Chondrocyte (in vitro differentiated cells): ENCODE results near the gene EYS. TPM values are rescaled to one million over a fixed set of nuclear protein-coding genes. Genes with fewer than 3 reads are reported as not detected.

ENCODE experiments used
- DNase-seq: peaks from one replicate; pipeline ENCODE4 v3.0.0; 2021; ENCODE audit warnings: mixed read lengths, low spot score
- H3K27ac Mint-ChIP-seq: one replicate; pipeline ENCODE4 v1.8.0; 2021; ENCODE audit warnings: mild to moderate bottlenecking, moderate library complexity, mixed read lengths; ENCODE audit not compliant: unreplicated experiment
- H3K27me3 Mint-ChIP-seq: 2 replicates; pipeline ENCODE4 v1.8.0; 2021; ENCODE audit warnings: low read depth, mixed read lengths
- H3K36me3 Mint-ChIP-seq: 2 replicates; pipeline ENCODE4 v1.8.0; 2021; ENCODE audit warnings: low read depth, mixed read lengths
- H3K4me1 Mint-ChIP-seq: 2 replicates; pipeline ENCODE4 v1.8.0; 2021; ENCODE audit warnings: low read depth, mild to moderate bottlenecking, mixed read lengths
- H3K4me3 Mint-ChIP-seq: one replicate; pipeline ENCODE4 v1.8.0; 2021; ENCODE audit warnings: mild to moderate bottlenecking, moderate library complexity, mixed read lengths; ENCODE audit not compliant: unreplicated experiment
- H3K9me3 Mint-ChIP-seq: 2 replicates; pipeline ENCODE4 v1.8.0; 2021; ENCODE audit warnings: low read depth, mixed read lengths
- CTCF ChIP-seq: fragments of 200-600 bp; sonication (generic); IDR thresholded peaks from 2 replicates; pipeline ENCODE4 v1.5.0; 2021; ENCODE audit warnings: antibody characterized with exemption, mild to moderate bottlenecking, moderate library complexity
- total RNA-seq: library from RNA; stranded (reverse); gene quantifications from 3 replicates; pipeline ENCODE4 v1.2.1, GENCODE V29; 2021

EYS gene
- total RNA-seq, 1 donor from 2014 or later, result not detected

DNA sequence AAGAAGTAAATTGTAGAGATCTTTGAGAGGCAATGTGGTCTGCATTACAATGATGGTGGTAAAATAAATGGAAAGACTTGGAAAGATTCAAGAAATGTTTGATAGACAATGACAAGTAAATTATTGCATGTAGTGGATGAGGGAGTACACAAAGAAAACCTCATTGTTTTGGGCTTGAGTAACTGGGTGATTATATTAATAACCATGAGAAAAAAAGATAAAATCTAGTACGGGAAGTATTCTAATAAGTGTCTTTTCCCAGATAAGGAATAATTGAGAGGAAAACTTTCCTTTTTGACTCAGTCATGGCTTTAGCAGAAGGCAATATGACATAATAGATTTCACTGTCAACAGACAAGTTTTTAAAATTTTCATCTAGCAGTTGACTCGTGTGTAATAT is 993.0 kb downstream of the EYS start:
- TF ChIP-seq CTCF, result no peak
- H3K4me1 Mint-ChIP-seq, result peaks cover 20% of the 10 kb centered on the region
- H3K27ac Mint-ChIP-seq, result no peak overlapping the region
- no peaks in the 10 kb centered on the region for H3K36me3 Mint-ChIP-seq
- DNase-seq, result no peak
- no peaks in the 10 kb centered on the region for H3K27me3 Mint-ChIP-seq
- H3K4me3 Mint-ChIP-seq, result no peak overlapping the region
- no peaks in the 10 kb centered on the region for H3K9me3 Mint-ChIP-seq

DNA sequence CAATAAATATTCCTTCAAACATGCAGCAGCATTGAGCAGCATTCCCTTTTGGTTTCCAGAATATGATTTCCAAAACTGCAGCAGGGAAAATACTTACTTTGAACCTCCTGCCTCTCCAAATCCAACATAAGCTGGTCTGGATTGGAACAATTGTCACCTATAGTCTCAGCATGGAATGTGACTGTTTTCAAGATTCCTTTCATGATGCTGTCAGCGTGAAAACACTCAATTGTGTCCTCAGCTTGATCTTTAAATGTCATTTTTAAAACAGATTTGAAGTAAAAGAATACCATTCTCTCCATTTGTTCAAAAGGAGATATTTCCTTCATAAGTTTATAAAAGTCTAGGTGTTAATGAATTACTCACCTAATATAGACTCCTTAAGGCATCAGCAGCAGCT is 993.9 kb downstream of the EYS start:
- H3K9me3 Mint-ChIP-seq, result no peaks in the 10 kb centered on the region

DNA sequence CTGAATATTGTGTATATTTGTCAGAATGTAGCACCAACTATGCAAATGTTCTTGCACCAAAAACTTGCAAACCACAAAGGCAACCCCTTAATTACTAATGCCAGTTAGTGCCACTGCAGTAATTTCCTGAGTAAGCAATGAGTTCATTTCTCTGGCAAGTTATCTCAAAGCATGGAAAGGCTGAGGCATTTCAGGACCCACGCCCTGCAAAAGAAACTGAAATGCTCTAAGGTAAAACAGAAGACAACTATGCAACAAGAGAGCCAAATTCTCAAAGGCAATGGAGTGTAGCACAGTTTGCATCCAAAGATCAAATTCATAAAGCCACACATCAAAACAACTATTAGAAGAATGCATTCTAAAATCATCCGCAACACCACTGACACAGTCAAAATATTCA is 994.4 kb downstream of the EYS start:
- Mint-ChIP-seq H3K4me1 (peaks cover 20% of the 10 kb centered on the region), H3K27ac (no peak overlapping the region), H3K9me3 (no peaks in the 10 kb centered on the region), H3K4me3 (no peak overlapping the region), H3K36me3 (no peaks in the 10 kb centered on the region), H3K27me3 (no peaks in the 10 kb centered on the region)
- TF ChIP-seq CTCF, result no peak
- no peak for DNase-seq

More for the DNA sequence above, 993.9 kb downstream of the EYS start:
- Mint-ChIP-seq H3K36me3 (no peaks in the 10 kb centered on the region), H3K4me1 (peaks cover 20% of the 10 kb centered on the region), H3K27me3 (no peaks in the 10 kb centered on the region), H3K4me3 (no peak overlapping the region), H3K27ac (no peak overlapping the region)
- no peak for TF ChIP-seq CTCF
- no peak for DNase-seq

DNA sequence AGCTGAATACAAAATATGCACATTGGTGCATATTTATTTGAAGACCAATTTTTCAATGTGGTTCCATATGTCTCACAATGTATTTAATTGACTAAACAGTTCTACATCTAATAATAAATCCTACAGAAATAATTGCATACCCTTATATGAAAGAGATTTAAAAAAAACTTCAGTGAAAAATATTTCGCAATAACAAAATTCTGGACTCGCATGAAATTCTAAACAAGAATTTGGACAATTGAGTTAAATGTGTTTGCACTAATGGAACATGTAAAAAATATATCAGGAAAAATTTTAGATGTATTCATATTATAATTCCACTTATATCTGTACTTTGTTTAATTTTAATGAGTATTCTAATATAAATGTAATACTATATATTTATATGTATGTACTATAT is 1003.1 kb downstream of the EYS start:
- Mint-ChIP-seq H3K4me1 (no peaks in the 10 kb centered on the region), H3K27me3 (no peaks in the 10 kb centered on the region), H3K27ac (no peak overlapping the region), H3K9me3 (peaks cover 11% of the 10 kb centered on the region), H3K36me3 (no peaks in the 10 kb centered on the region), H3K4me3 (no peak overlapping the region)
- TF ChIP-seq CTCF, result no peak
- DNase-seq, result no peak

GRCh38 chr6:64696053-64696452 is 1011.0 kb downstream of the EYS start:
- TF ChIP-seq CTCF, result no peak
- H3K9me3 Mint-ChIP-seq, result peaks cover 33% of the 10 kb centered on the region
- H3K4me1 Mint-ChIP-seq, result peaks cover 3% of the 10 kb centered on the region
- no peaks in the 10 kb centered on the region for H3K27me3 Mint-ChIP-seq
- no peak for DNase-seq
- H3K27ac Mint-ChIP-seq, result no peak overlapping the region
- peaks cover 9% of the 10 kb centered on the region for H3K36me3 Mint-ChIP-seq
- no peak overlapping the region for H3K4me3 Mint-ChIP-seq
